Brain microvascular endothelial cell (primary cell): Measurements from ENCODE around the gene TRUB1.

ENCODE experiments used
- DNase-seq: peaks from one replicate; pipeline ENCODE4 v3.0.0-alpha.2; 2020
- H3K27ac ChIP-seq: fragments of 250-450 bp; sonication (Bioruptor Pico); 2 replicates; pipeline ENCODE4 v1.5.1; 2020; ENCODE audit warnings: mild to moderate bottlenecking, moderate library complexity
- H3K27me3 ChIP-seq: fragments of 250-450 bp; sonication (Bioruptor Pico); replicated peaks from 2 replicates; pipeline ENCODE4 v1.5.1; 2020; ENCODE audit warnings: mild to moderate bottlenecking
- H3K36me3 ChIP-seq: fragments of 250-450 bp; sonication (Bioruptor Pico); replicated peaks from 2 replicates; pipeline ENCODE4 v1.5.1; 2020; ENCODE audit warnings: mild to moderate bottlenecking
- H3K4me3 ChIP-seq: 2 replicates; pipeline ENCODE4 v1.5.1; 2011; ENCODE audit warnings: low read depth, mild to moderate bottlenecking, control low read depth, low read length, moderate library complexity
- in situ Hi-C: cut with HindIII; loops from 2 replicates; pipeline ENCODE4 v1.10.0; 2017; ENCODE audit warnings: low sequenced_read_pairs, low pct_ligation_motif_present
- TF ChIP-seq, protein P1 (sequence below): IDR thresholded peaks from 2 replicates; pipeline ENCODE4 v1.5.1; 2011; ENCODE audit warnings: low read depth, mild to moderate bottlenecking, moderate library complexity, low read length, control low read depth, inconsistent platforms; ENCODE audit errors: missing control alignments

TRUB1 gene

DNA sequence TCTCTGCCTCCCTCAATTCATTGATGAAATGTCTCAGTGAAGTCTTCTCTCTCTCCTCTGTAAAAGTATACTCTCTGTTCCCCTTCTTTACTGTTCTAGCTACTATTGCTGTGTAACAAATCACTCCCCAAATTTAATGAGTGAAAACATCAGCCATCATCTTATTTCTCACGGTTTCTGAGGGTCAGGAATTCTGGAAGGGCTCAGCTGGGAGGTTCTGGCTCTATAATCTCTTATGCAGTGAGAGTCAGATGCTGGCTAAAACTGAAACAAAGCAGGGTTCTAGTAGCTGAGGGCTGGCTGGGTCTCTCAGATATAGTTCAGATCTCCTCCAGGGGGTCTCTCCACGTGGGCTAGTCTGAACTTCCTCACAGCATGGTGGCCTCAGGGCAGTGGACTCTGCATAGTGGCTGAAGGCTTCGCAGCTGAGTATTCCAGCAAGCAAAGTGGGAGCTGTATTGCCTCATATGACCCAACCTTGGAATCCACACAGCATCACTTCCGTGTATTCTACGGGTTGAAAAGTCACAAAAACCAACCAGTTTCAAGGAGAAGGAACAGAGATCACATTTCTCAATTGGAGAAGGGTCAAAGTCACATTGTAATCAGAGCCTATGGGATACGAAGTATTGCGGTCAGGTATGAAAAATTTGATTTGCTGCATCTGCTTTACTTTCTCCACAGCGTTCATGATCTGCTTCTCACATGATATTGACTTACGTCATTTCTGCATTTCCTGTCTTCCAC lies 80.4 kb downstream of the TRUB1 start:
- no peak for DNase-seq
- Histone ChIP-seq H3K36me3 (no peaks in the 10 kb centered on the region), H3K4me3 (no peak overlapping the region), H3K27ac (no peak overlapping the region), H3K27me3 (no peaks in the 10 kb centered on the region)
- in situ Hi-C loops: no loop called here
- TF ChIP-seq, protein P1, sequence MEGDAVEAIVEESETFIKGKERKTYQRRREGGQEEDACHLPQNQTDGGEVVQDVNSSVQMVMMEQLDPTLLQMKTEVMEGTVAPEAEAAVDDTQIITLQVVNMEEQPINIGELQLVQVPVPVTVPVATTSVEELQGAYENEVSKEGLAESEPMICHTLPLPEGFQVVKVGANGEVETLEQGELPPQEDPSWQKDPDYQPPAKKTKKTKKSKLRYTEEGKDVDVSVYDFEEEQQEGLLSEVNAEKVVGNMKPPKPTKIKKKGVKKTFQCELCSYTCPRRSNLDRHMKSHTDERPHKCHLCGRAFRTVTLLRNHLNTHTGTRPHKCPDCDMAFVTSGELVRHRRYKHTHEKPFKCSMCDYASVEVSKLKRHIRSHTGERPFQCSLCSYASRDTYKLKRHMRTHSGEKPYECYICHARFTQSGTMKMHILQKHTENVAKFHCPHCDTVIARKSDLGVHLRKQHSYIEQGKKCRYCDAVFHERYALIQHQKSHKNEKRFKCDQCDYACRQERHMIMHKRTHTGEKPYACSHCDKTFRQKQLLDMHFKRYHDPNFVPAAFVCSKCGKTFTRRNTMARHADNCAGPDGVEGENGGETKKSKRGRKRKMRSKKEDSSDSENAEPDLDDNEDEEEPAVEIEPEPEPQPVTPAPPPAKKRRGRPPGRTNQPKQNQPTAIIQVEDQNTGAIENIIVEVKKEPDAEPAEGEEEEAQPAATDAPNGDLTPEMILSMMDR: no peak

DNA sequence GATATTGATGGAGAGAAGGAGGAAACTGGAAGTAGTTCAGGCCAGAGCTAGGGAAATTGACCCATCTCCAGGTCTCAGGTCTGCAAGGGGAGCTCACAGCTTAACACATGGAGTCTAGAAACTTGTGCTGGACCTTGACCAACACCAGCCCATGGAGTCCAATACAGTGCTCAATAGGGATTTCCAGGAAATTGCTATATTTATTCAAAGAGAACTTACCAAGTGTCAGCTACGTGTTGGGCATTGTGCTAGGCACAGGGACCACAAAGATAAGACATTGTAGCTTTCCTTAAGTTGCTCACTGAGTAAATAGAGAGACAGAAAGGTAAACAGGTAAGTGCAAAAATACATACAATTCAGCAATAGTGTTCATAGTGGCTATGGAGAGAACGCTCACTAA lies 82.5 kb downstream of the TRUB1 start:
- no peak for DNase-seq
- Histone ChIP-seq H3K36me3 (no peaks in the 10 kb centered on the region), H3K27me3 (no peaks in the 10 kb centered on the region), H3K27ac (no peak overlapping the region), H3K4me3 (no peak overlapping the region)
- in situ Hi-C loops: no loop called here
- TF ChIP-seq, protein P1: no peak

DNA sequence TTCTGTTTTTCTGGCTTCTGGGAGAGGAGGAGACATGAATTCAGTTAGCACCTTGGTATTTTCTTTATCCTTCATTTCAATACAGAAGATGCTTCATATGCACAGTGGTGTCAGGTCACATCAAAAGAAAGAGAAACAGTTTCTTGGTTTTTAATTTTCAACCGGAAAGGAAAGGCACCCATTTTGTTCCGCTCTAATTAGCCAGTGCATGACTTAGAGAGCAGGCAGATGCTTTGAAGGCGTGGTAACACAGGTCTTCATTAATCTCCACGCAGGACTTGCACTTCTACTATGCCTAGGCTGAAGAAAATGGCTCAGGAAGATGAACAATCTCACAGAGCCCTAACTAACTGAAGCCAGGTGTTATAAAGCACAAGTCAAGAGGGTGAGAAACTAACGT lies 84.7 kb downstream of the TRUB1 start:
- TF ChIP-seq, protein P1: no peak
- H3K27me3 ChIP-seq: no peaks in the 10 kb centered on the region
- H3K27ac ChIP-seq: no peak overlapping the region
- no peak for DNase-seq
- no peaks in the 10 kb centered on the region for H3K36me3 ChIP-seq
- no peak overlapping the region for H3K4me3 ChIP-seq
- in situ Hi-C loops: no loop called here

DNA sequence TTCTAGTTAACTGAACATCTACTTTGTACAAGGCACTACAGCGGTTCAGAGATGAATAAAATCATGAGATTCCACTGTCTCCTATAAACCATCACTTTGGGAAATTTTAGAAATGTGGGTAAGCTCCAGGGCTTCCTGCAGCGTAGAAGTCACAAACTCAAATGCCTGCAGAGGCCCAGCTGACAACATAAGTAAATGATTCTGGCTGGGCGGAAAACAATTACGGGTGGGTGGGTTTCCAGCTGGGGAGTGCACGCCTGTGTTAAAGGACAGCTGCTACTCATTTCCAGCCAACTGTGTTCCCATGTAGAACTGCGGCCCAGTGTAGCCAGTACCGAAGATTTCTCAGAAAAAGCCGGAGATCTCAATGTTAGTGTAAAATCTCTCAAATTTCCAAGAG lies 85.7 kb downstream of the TRUB1 start:
- Histone ChIP-seq H3K27me3 (no peaks in the 10 kb centered on the region), H3K36me3 (no peaks in the 10 kb centered on the region), H3K27ac (no peak overlapping the region), H3K4me3 (no peak overlapping the region)
- no peak for DNase-seq
- in situ Hi-C loops: no loop called here
- TF ChIP-seq, protein P1: no peak

DNA sequence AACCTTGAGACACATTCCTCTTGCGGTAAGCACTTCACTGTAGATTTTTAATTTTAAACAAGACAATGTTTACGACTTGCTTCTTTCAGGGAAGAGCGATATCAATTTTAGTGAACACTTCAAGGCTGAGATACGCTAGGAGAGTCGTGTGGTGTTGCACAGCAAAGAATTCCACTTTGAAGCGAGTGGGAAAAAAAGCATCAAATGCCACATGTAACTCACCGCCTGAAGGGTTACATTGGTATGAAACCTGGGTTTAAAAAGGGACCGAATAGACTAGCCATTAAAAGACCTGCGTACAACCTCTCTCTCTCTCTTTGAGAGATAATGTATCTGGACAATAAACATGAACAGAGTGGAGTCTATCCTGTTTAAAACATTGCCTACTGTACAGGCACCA lies 86.4 kb downstream of the TRUB1 start:
- Histone ChIP-seq H3K36me3 (no peaks in the 10 kb centered on the region), H3K27ac (no peak overlapping the region), H3K4me3 (no peak overlapping the region), H3K27me3 (no peaks in the 10 kb centered on the region)
- TF ChIP-seq, protein P1: no peak
- no peak for DNase-seq
- in situ Hi-C loops: no loop called here

DNA sequence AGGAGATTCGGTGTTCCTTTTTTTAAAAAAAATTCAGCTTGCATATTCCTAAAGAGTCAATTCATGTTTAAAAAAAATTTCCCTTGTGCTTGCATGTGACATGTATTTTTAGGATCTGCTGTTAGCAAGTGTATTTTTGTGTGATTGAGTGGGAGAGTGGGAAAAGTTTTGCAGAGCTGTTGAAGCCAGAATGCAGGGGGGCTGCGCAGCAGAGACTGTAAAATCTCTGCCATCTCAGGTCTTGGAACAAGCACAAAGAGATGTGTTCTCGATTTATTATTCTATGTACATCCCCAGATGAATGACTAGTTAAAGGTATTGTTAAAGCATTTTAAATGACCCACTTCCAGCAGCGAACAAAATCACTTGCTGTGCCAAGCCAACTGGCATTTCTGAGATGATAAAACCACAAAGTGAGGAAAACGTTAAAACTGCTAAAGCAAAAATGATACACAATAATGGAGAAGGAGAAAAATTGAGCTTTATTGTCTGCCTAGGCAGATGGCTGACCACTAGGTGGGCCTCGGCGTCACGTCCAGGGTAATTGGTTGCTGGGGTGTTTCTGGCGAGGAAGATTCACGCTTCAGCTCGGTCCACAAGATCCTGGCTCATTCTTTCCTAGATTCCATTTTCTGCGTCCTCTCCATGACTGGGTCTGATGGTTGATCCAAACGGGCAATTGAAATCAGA lies 88.2 kb downstream of the TRUB1 start:
- TF ChIP-seq, protein P1: peak; percentile 31
- in situ Hi-C loops: no loop called here
- Histone ChIP-seq H3K36me3 (no peaks in the 10 kb centered on the region), H3K4me3 (no peak overlapping the region), H3K27ac (no peak overlapping the region), H3K27me3 (no peaks in the 10 kb centered on the region)
- DNase-seq: no peak
